H7 (cell line): ENCODE data around the gene BCR. TPM values are rescaled to one million over a fixed set of nuclear protein-coding genes. Genes with fewer than 3 reads are reported as not detected.

Experiments used
- DNase-seq: peaks from one replicate; pipeline ENCODE4 v3.0.0; 2012
- H3K27me3 ChIP-seq: 2 replicates; pipeline ENCODE4 v1.6.0; 2011; ENCODE audit warnings: mild to moderate bottlenecking, low read length; ENCODE audit not compliant: control insufficient read depth, insufficient read depth
- H3K36me3 ChIP-seq: replicated peaks from 2 replicates; pipeline ENCODE4 v1.5.1; 2011; ENCODE audit warnings: low read length; ENCODE audit not compliant: control insufficient read depth, insufficient read depth
- H3K4me3 ChIP-seq: 2 replicates; pipeline ENCODE4 v1.5.1; 2011; ENCODE audit warnings: low read depth, mild to moderate bottlenecking, control low read depth, low read length, moderate library complexity; ENCODE audit not compliant: insufficient read depth
- total RNA-seq: library from RNA; depleted of rRNA; stranded (reverse); fragments of >200 nt; shearing (Covaris generic); gene quantifications from 2 replicates; pipeline ENCODE4 v1.2.3, GENCODE V29; 2014

BCR gene
- total RNA-seq, 1 experiment from 2014 or later = 89.1 TPM

GRCh38 chr22:23238707-23239106 lies 58.4 kb downstream of the BCR start:
- Histone ChIP-seq H3K36me3 (no peaks in the 10 kb centered on the region), H3K4me3 (no peak overlapping the region), H3K27me3 (no peaks in the 10 kb centered on the region)
- DNase-seq = no peak

GRCh38 chr22:23239429-23239828 lies 59.1 kb downstream of the BCR start:
- no peaks in the 10 kb centered on the region for H3K27me3 ChIP-seq

GRCh38 chr22:23240639-23241389 lies 60.5 kb downstream of the BCR start:
- Histone ChIP-seq H3K36me3 (no peaks in the 10 kb centered on the region), H3K27me3 (no peaks in the 10 kb centered on the region), H3K4me3 (no peak overlapping the region)
- DNase-seq = peak; percentile 75

More at GRCh38 chr22:23239429-23239828, 59.1 kb downstream of the BCR start:
- no peak overlapping the region for H3K4me3 ChIP-seq
- H3K36me3 ChIP-seq = no peaks in the 10 kb centered on the region
- DNase-seq = no peak

GRCh38 chr22:23241562-23242472 lies 61.5 kb downstream of the BCR start:
- Histone ChIP-seq H3K36me3 (no peaks in the 10 kb centered on the region), H3K4me3 (no peak overlapping the region), H3K27me3 (no peaks in the 10 kb centered on the region)
- DNase-seq = no peak

- H3K36me3 ChIP-seq = no peaks in the 10 kb centered on the region
- DNase-seq = peak; percentile 86
- 0 out of 2 replicates have a peak overlapping the region, but pooled peaks have one; percentile 10 for H3K4me3 ChIP-seq
- no peaks in the 10 kb centered on the region for H3K27me3 ChIP-seq
These were observed 62.2 kb downstream of the BCR start for GRCh38 chr22:23242473-23243001.

GRCh38 chr22:23243006-23243573 lies 62.8 kb downstream of the BCR start:
- DNase-seq = peak; percentile 92
- no peaks in the 10 kb centered on the region for H3K27me3 ChIP-seq
- H3K4me3 ChIP-seq = no peak overlapping the region
- no peaks in the 10 kb centered on the region for H3K36me3 ChIP-seq

- no peak for DNase-seq
- H3K36me3 ChIP-seq = no peaks in the 10 kb centered on the region
- no peak overlapping the region for H3K4me3 ChIP-seq
- H3K27me3 ChIP-seq = no peaks in the 10 kb centered on the region
These were observed 63.8 kb downstream of the BCR start for GRCh38 chr22:23243859-23244689.

GRCh38 chr22:23244690-23245044 lies 64.4 kb downstream of the BCR start:
- H3K36me3 ChIP-seq = no peaks in the 10 kb centered on the region
- DNase-seq = no peak
- no peaks in the 10 kb centered on the region for H3K27me3 ChIP-seq
- no peak overlapping the region for H3K4me3 ChIP-seq

GRCh38 chr22:23245045-23245798 lies 64.9 kb downstream of the BCR start:
- DNase-seq = no peak
- no peaks in the 10 kb centered on the region for H3K36me3 ChIP-seq
- no peaks in the 10 kb centered on the region for H3K27me3 ChIP-seq
- no peak overlapping the region for H3K4me3 ChIP-seq

- H3K4me3 ChIP-seq = no peak overlapping the region
- H3K36me3 ChIP-seq = no peaks in the 10 kb centered on the region
These were observed 65.5 kb downstream of the BCR start for GRCh38 chr22:23245799-23246136.

GRCh38 chr22:23246982-23247766 lies 66.9 kb downstream of the BCR start:
- no peaks in the 10 kb centered on the region for H3K36me3 ChIP-seq
- no peak overlapping the region for H3K4me3 ChIP-seq
- H3K27me3 ChIP-seq = no peaks in the 10 kb centered on the region
- no peak for DNase-seq

More at GRCh38 chr22:23245799-23246136, 65.5 kb downstream of the BCR start:
- DNase-seq = no peak
- no peaks in the 10 kb centered on the region for H3K27me3 ChIP-seq

- Histone ChIP-seq H3K36me3 (no peaks in the 10 kb centered on the region; the same call in 1 of the 2 replicates), H3K27me3 (no peaks in the 10 kb centered on the region), H3K4me3 (no peak overlapping the region)
- DNase-seq = peak; percentile 77
These were observed 68.3 kb downstream of the BCR start for GRCh38 chr22:23248583-23248982.
